ENCODE data around the gene DTX2.
"Not testable (repeated sequence)": the region's sequence is repeated elsewhere in the genome, so short reads cannot be mapped to it uniquely, and the experiment has no call there.

DTX2 gene

DNA sequence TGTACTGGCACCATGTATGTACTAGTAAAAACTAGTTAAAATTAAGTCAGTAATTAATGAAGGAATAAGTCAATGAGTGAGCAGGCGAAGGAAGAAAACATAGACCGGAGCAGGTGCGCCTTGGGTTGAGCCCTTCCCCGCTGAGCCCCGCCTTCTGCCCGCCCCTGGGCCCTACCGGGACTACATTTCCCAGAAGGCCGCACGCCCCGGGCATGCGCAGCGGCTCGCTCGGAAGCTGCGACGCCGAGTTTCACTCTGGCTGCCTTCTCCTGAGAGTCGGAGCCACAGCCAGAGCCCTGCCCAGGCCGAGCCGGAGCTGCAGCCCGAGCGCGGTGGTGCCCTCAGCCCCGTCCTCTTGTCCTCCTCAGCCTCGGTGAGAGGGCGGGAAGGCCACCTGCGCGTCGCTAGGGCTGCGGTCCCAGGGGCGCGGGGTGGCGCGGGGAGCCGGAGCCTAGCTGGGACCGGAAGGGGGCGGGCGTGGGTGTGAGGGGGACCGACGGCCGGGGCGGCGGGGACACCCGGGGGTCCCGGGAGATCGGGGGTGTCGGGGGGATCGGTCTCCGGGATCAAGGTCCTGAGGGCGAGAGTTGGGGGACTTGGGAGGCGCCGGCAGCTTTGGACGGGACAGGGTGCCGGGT is at the start of gene DTX2:
Gene DTX2 (plus strand): TSS at position 246 of the 638 bp plus-strand sequence. CDS start 18,801 bp downstream, outside the sequence.
- peak in 1 of 2 donors; percentile 55 for DNase-seq (ENCODE audit: low read depth in 1 of 2, low spot score in 1 of 2)

DNA sequence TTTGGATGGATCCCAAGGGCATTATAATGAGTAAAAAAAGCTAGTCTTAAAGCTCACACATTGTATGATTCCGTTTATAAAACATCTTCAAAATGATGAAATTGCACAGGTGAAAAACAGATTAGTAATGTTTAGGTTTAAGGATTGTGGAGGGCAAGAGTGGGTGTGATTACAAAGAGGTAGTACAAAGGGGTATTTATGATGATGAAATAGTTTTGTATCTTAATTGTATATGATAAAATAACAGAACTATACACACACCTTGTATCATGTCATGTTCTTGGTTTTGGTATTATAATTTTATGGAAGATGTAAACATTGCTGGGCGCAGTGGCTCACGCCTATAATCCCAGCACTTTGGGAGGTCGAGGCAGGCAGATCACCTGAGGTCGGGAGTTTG is 49.3 kb upstream of the DTX2 start:
- no peak for DNase-seq (ENCODE audit: low read depth in 1 of 2, low spot score in 1 of 2)

DNA sequence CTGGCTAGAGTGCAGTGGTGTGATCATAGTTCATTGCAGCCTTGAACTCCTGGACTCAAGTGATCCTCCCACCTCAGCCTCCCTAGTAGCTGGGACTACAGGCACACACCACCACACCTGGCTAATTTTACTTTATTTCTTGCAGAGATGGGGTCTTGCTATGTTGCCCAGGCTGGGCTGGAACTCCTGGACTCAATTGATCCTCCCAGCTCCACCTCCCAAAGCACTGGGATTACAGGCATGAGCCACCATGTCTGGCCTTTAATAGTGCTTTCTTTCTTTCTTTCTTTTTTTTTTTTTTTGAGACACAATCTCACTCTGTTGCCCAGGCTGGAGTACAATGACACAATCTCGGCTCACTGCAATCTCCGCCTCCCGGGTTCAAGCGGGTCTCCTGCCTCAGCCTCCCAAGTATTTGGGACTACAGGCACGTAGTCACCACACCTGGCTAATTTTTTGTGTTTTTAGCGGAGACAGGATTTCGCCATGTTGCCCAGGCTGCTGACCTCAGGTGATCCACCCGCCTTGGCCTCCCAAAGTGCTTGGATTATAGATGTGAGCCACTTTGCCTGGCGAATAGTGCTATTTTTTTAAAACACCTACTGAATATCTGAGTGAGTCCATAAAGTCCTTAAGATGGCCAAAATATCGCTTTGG is 43.7 kb upstream of the DTX2 start:
- not testable (repeated sequence) for DNase-seq (ENCODE audit: low read depth in 1 of 2, low spot score in 1 of 2)

DNA sequence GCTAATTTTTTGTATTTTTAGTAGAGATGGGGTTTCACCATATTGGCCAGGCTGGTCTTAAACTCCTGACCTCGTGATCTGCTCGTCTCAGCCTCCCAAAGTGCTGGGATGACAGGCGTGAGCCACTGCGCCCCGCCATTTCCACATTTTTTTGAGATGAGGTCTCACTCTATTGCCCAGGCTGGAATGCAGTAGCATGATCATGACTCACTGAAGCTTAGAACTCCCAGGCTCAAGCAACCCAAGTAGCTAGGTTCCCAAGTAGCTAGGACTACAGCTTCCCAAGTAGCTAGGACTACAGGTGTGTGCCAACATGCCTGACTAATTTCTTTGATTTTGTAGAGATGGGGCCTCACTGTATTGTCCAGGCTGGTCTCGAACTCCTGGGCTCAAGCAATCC is 40.4 kb upstream of the DTX2 start:
- not testable (repeated sequence) for DNase-seq (ENCODE audit: low read depth in 1 of 2, low spot score in 1 of 2)

DNA sequence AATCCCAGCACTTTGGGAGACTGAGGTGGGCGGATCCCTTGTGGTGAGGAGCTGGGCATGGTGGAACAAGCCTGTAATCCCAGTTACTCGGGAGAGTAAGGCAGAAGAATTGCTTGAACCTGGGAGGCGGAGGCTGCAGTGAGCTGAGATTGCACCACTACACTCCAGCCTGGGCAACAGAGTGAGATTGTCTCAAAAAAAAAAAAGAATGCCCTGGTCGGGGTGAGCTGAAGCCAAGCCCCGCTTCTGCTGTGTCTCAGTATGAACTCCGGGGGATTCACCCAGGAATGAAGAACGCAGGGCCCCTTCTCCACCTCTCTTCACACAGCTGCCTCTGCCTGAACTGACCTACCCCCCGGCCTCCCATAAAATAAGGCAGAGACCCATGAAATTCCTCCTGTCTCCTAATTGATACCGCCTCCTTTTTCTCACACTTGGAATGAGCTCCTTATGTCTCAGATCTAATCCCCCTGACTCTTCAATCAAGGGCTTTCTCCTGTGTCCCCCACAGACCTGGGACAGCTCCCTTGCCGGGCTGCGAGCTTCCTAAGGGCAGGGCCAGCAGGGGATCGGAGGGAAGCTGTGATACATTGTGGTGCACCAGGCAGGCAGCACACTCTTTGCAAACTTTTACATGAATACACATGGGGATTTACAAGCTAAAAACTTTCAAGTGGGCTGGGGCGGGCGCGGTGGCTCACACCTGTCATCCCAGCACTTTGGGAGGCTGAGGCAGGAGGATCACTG is 37.7 kb upstream of the DTX2 start:
- no peak for DNase-seq (ENCODE audit: low read depth in 1 of 2, low spot score in 1 of 2)

DNA sequence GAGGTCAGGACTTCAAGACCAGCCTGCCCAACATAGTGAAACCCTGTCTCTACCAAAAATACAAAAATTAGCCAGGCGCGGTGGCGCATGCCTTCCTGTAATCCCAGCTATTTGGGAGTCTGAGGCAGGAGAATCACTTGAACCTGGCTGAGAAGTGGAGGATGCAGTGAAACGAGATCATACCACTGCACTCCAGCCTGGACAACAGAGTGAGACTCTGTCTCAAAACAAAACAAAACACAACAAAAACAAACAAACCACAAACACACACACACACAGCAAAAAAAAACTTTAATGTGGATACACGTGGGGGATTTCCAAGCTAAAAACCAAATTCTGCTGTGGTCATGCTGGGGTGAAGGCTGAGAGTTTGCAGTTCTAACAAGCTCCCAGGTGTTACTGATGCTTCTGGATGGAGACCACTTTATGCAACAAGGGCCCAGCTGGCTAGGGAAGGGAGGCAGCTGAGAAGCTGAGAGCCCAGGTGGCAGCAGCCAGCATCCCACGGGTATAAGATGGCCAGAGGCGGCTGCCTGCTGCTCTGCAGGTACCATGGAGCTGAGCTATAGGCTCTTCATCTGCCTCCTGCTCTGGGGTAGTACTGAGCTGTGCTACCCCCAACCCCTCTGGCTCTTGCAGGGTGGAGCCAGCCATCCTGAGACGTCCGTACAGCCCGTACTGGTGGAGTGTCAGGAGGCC is 36.9 kb upstream of the DTX2 start, which contains the start of gene ZP3:
Gene ZP3 (plus strand): TSS at position 538 of the 699 bp plus-strand sequence. CDS start 15 bp downstream, at position 553.
- no peak for DNase-seq (ENCODE audit: low read depth in 1 of 2, low spot score in 1 of 2)

DNA sequence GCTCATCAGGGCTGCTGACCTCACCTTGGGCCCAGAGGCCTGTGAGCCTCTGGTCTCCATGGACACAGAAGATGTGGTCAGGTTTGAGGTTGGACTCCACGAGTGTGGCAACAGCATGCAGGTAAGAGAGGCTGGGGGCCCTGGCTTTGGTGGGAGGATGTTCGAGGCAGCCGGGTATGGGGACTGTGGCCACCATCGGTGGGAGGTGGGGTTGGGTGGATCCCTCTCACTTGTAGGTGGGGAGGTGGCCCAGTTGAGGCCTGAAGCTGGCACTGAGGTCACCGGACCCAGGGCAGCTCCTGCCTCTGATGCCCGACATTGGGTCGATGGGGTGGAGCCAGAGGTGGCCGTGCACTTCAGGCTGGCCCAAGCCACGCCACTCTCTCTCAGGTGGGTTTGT is 36.4 kb upstream of the DTX2 start:
- DNase-seq (ENCODE audit: low read depth in 1 of 2, low spot score in 1 of 2): no peak

DNA sequence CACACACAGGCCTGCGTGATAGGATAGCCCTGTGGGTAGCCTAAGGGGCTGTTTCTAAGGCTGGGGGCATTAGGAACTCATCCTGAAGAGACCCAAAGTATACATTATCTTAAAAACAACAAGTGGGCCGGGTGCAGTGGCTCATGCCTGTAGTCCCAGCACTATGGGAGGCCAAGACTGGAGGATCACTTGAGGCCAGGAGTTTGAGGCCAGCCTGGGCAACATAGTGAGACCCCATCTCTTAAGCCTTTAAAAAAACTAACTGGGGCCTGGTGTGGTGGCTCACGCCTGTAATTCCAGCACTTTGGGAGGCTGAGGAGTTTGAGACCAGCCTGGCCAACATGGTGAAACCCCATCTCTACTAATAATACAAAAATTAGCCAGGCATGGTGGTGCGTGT is 36.0 kb upstream of the DTX2 start:
- DNase-seq (ENCODE audit: low read depth in 1 of 2, low spot score in 1 of 2): not testable (repeated sequence)

DNA sequence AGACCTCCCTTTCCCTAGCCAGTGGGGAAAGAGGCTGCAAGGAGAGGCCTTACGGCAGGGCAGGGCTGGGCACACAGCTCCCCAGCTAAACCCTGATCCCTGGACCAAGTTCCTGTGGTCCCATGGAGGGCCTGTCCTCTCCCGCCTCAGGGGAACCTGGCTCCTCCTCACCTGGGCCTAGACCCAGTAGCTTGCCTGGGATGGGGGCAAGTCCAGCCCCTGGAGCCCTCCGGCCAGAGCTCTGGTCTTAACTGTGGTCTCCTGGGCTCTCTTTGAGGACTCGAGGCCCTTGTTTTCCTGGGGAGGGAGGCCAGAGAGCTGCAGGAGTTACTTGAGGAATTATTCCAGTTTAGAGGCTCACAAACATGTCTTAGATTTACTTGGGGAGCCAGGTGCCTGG is 35.3 kb upstream of the DTX2 start:
- DNase-seq (ENCODE audit: low read depth in 1 of 2, low spot score in 1 of 2): no peak

DNA sequence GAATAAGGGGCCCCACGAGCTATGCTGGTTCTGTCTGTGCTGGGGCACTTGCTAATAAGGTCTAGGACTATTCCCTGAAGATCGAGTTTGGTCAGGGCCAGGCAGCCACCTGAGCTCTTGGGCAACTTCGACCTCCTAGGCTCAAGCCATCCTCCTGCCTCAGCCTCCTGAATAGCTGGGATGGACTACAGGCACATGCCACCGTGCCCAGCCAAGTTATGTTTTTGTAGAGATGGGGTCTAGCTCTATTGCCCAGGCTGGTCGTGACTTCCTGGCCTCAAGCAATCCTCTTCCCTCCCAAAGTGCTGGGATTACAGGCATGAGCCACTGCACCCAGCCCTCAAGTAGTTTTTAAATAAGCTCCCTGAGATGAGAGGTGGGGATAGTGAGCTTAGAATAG is 33.9 kb upstream of the DTX2 start:
- DNase-seq (ENCODE audit: low read depth in 1 of 2, low spot score in 1 of 2): no peak

DNA sequence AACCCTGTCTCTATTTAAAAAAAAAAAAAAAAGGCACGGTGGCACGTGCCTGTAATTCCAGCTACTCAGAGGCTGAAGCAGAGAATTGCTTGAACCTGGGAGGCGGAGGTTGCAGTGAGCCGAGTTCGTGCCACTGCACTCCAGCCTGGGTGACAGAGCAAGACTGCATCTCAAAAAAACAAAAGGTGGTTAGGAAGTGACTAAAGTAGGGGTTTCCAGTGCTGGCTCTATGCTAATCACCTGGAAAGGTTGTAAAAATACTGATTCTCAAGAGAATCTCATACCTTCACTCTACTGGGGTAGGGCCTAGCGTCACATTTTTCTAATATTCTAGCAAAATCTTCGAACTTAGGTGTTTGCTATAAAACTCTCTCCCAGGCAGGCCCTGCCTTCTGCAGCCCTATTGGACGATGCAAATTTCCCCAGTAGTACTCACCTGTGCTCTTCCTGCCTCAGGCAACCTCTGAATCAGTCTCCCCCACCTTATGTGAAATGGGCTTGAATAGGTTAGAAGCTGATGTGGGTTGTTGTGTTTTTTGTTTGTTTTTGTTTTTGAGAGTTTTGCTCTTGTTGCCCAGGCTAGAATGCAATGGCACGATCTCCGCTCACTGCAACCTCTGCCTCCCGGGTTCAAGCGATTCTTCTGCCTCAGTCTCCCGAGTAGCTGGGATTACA is 33.2 kb upstream of the DTX2 start:
- DNase-seq (ENCODE audit: low read depth in 1 of 2, low spot score in 1 of 2): no peak

DNA sequence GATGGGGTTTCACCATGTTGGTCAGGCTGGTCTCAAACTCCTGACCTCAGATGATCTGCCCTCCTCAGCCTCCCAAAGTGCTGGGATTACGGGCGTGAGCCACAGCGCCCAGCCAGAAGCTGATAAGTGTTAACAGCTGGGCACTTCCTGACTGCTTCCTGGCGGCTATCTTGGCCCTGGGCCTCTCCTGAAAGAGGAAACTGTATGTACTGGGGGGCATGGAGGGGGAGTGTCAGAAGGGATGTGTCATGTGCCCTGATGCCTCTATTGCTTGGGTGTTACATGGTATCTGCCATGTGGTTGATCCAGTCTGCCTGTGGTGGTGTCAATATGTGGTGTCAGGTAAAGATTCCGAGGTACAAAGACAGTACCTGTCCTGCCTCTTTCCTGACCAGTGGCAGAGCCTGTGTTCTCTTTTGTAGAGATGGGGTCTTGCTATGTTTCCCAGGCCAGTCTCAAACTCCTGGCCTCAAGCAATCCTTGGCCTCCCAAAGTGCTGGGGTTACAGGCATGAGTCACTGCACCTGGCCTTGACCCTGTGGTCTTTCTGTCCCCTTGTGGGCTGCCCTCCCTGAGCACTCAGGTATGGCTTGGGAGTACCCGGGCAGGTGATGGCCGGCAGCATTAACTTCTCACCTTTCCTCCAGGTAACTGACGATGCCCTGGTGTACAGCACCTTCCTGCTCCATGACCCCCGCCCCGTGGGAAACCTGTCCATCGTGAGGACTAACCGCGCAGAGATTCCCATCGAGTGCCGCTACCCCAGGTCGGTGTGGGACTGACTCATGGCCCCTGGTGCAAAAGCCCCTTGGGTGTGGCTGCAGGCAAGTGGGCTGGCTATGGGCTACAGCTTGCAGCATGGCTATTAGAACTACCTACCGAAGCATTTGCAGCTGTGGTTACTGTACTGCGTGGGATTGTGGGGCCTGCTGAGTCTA is 32.4 kb upstream of the DTX2 start:
- DNase-seq (ENCODE audit: low read depth in 1 of 2, low spot score in 1 of 2): no peak

DNA sequence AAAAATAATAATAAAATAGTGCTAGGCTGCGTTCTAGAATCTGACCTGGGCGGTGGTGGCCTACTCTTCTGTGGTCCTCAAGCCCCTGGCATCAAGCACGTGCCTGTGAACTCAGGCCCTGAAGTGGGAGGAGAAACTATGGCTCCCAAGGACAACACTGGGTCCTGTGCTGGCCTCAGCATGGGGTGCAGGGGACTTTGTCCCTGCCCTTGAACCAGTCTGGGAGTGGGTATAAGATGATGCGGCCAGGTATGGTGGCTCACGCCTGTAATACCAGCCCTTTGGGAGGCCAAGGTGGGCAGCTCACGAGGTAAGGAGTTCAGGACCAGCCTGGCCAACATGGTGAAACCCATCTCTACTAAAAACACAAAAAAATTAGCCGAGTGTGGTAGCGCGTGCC is 31.3 kb upstream of the DTX2 start:
- no peak for DNase-seq (ENCODE audit: low read depth in 1 of 2, low spot score in 1 of 2)

DNA sequence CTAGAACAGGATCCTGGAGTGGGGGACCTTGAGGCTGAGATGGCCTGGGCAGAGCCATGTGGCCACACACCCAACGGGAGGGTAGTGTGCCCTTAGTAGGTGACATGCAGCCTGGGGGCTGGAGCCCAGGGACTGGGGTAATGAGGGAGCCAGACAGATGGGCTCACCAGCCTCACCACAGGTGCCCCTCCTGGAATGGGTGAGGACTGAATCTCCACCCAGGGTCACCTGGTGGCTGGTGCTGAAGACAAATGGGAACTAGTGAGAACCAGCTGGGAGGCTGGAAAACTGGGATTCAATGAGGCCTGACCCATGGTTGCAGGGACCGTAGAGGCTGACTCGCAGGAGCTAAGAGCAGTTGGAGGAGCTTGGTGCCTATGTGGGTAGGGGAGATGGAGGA is 30.7 kb upstream of the DTX2 start:
- DNase-seq (ENCODE audit: low read depth in 1 of 2, low spot score in 1 of 2): no peak

DNA sequence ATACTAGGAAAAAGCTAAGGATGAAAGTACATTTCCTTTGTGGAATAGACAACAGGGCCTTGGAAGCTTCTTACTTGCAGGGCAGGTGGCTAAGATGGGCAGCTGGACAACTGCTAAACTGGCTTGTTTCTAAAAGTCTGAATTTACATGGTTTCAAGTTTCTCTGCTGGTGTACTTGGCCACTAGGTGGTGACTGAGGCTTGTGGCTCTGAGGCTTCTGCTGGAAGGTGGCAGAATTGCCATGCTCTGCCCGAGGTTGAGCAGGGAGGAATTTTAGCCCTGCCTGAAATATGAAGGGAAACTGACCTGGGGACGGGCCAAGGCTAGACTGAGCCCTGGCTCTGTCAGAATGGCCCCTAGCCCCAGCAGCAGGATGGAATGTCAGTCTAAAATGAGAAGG is 23.6 kb upstream of the DTX2 start:
- peak; percentile 9 to 46 for DNase-seq (ENCODE audit: low read depth in 1 of 2, low spot score in 1 of 2)

DNA sequence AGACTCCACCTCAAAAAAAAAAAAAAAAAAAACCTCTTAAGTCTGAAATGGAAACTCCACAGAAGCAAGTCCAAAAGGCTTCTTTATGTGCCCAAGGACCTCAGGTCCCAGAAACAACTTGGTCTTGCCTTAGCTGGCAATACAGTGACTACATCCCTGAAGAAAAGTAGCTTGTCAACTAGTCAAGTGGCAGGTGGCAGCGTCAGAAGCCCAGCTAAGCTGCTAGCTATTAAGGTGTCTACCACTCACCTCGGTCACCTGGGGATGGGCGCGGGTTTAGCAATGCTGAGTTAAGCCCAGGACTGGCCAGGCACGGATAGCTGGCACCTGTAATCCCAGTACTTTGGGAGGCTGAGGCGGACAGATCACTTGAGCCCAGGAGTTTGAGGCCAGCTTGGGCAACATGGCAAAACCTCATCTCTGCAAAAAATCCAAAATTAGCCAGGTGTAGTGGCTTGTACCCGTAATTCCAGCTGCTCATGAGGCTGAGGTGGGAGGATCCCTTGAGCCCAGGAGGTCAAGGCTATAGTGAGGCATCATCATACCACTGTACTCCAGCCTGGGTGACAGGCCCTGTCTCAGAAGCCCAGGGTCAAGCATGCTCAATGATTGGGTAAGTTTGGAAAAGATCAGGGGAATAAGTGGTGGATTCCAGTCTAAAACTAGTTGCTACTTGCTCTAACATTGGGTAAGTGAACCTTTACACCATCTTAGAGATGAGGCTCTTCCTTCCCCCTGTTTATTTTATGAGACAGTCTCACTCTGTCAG is 22.2 kb upstream of the DTX2 start:
- not testable (repeated sequence) for DNase-seq (ENCODE audit: low read depth in 1 of 2, low spot score in 1 of 2)

DNA sequence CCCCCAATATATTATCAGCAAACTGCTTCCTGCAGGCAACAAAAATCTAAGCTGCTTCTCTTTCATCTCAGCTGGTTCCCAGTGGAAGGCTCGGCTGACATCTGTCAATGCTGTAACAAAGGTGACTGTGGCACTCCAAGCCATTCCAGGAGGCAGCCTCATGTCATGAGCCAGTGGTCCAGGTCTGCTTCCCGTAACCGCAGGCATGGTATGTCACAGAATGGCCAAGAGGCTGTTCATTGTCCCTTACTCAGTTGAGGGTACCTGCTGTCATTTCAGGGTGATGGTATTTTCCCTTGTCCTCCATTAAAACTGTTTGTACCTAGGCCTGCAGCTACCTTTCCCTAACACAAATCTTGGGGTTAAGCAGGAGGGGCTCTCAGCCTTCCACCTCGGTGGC is 21.1 kb upstream of the DTX2 start:
- not testable (repeated sequence) for DNase-seq (ENCODE audit: low read depth in 1 of 2, low spot score in 1 of 2)

DNA sequence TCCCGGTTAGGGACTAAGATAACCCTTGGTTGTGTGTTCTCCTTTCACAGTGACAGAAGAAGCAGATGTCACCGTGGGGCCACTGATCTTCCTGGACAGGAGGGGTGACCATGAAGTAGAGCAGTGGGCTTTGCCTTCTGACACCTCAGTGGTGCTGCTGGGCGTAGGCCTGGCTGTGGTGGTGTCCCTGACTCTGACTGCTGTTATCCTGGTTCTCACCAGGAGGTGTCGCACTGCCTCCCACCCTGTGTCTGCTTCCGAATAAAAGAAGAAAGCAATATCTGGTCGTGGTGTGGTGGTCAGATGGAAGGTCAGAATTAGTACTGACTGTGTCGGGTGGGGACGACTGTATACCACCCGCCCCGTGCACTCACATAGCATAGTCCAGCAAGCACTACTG is 19.7 kb upstream of the DTX2 start:
- DNase-seq (ENCODE audit: low read depth in 1 of 2, low spot score in 1 of 2): not testable (repeated sequence)

Data from activated CD4-positive, alpha-beta T cell treated with anti-CD3 and anti-CD28 coated beads, Interleukin-2, amount 50 U/mL, for 24 hours (primary cell).